Chondrocyte (in vitro differentiated cells): Measurements from ENCODE around the gene METAP1. TPM values are rescaled to one million over a fixed set of nuclear protein-coding genes. Genes with fewer than 3 reads are reported as not detected.
"Not testable (repeated sequence)": the region's sequence is repeated elsewhere in the genome, so short reads cannot be mapped to it uniquely, and the experiment has no call there.

ENCODE experiments used
- DNase-seq: peaks from one replicate; pipeline ENCODE4 v3.0.0; 2021; ENCODE audit warnings: mixed read lengths, low spot score
- H3K27ac Mint-ChIP-seq: one replicate; pipeline ENCODE4 v1.8.0; 2021; ENCODE audit warnings: mild to moderate bottlenecking, moderate library complexity, mixed read lengths; ENCODE audit not compliant: unreplicated experiment
- H3K27me3 Mint-ChIP-seq: 2 replicates; pipeline ENCODE4 v1.8.0; 2021; ENCODE audit warnings: low read depth, mixed read lengths
- H3K36me3 Mint-ChIP-seq: 2 replicates; pipeline ENCODE4 v1.8.0; 2021; ENCODE audit warnings: low read depth, mixed read lengths
- H3K4me1 Mint-ChIP-seq: 2 replicates; pipeline ENCODE4 v1.8.0; 2021; ENCODE audit warnings: low read depth, mild to moderate bottlenecking, mixed read lengths
- H3K4me3 Mint-ChIP-seq: one replicate; pipeline ENCODE4 v1.8.0; 2021; ENCODE audit warnings: mild to moderate bottlenecking, moderate library complexity, mixed read lengths; ENCODE audit not compliant: unreplicated experiment
- H3K9me3 Mint-ChIP-seq: 2 replicates; pipeline ENCODE4 v1.8.0; 2021; ENCODE audit warnings: low read depth, mixed read lengths
- total RNA-seq: library from RNA; stranded (reverse); gene quantifications from 3 replicates; pipeline ENCODE4 v1.2.1, GENCODE V29; 2021
- TF ChIP-seq, protein P1 (sequence below): fragments of 200-600 bp; sonication (generic); IDR thresholded peaks from 2 replicates; pipeline ENCODE4 v1.5.0; 2021; ENCODE audit warnings: antibody characterized with exemption, mild to moderate bottlenecking, moderate library complexity

Gene METAP1
- total RNA-seq, 1 donor from 2014 or later = 34.0 TPM

DNA sequence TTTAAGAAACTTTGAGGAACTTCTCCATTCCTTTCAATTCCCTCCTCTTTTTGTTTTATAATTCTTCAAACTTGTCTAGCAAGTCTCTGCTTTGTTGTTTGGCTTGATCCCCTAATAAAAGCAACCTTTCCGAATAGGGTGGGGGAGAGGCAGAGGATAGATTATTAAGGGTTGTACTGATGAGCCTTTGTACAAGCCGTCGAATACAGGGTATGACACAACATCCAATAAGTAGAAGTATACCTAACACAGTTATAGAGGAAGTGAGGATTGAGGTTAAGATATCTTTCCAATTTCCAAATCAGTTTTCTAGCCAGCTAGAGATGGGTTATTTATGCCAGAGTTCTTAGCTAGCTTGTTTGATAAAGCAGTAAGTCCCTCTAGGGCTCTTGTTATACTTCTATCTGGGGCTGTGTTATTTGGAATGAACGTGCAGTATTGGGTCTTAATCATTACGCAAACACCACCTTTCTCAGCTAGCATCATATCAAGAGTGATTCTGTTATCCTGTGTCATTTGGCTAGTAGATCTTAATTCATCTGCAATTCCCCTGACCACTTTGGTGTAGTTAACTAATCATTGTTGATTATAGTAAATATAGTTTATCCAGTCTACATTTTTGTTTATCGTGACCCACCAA, 18.5 kb downstream of the METAP1 start:
- no peak for DNase-seq
- Mint-ChIP-seq H3K27me3 (no peaks in the 10 kb centered on the region), H3K27ac (peak overlapping the region; percentile 61), H3K9me3 (peaks cover 7% of the 10 kb centered on the region), H3K4me3 (no peak overlapping the region), H3K4me1 (peaks cover 8% of the 10 kb centered on the region), H3K36me3 (peaks cover 5% of the 10 kb centered on the region)
- TF ChIP-seq, protein P1, sequence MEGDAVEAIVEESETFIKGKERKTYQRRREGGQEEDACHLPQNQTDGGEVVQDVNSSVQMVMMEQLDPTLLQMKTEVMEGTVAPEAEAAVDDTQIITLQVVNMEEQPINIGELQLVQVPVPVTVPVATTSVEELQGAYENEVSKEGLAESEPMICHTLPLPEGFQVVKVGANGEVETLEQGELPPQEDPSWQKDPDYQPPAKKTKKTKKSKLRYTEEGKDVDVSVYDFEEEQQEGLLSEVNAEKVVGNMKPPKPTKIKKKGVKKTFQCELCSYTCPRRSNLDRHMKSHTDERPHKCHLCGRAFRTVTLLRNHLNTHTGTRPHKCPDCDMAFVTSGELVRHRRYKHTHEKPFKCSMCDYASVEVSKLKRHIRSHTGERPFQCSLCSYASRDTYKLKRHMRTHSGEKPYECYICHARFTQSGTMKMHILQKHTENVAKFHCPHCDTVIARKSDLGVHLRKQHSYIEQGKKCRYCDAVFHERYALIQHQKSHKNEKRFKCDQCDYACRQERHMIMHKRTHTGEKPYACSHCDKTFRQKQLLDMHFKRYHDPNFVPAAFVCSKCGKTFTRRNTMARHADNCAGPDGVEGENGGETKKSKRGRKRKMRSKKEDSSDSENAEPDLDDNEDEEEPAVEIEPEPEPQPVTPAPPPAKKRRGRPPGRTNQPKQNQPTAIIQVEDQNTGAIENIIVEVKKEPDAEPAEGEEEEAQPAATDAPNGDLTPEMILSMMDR = no peak

DNA sequence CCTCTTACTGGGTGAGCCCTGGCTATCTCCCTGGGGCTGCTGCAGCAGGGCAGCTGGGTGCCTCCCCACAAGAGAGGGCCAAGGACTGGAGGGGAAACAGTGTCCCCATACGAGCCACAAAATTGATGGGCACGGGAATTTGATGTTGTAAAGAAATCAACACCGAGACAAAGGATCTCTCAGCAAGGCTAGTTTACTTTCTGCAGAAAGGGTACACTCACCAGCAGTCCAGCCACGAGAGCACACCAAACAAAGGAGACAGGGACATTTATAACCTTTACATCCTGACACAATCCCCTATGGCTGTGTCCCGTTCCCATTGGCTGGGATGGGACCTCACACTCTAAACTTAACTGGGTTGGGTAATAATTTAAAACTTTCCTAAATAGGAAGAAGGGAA, 25.9 kb downstream of the METAP1 start:
- peaks cover 10% of the 10 kb centered on the region for H3K9me3 Mint-ChIP-seq
- no peaks in the 10 kb centered on the region for H3K27me3 Mint-ChIP-seq
- no peak for DNase-seq
- H3K4me1 Mint-ChIP-seq = no peaks in the 10 kb centered on the region
- H3K4me3 Mint-ChIP-seq = no peak overlapping the region
- H3K27ac Mint-ChIP-seq = no peak overlapping the region
- TF ChIP-seq, protein P1 = no peak
- peaks cover 9% of the 10 kb centered on the region for H3K36me3 Mint-ChIP-seq

DNA sequence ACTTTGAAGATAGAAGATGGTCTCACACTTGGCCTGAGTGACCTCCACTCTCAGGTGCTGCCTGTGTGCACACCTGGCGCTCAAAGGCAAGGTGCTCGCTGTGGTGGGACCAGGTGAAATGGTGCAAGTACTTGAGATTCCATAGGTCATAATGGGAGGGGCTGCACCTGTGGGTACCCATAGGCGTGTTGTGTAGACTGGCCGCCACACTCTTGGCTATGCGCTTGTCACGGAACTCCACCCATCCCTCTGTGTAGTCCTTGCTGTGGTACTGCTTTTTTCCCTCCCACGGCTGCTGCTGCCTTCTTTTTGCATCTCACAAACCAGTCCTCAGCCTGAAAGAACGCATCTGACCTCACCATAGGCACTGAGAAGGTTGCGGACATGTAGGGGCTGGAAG, 27.0 kb downstream of the METAP1 start:
- Mint-ChIP-seq H3K36me3 (peaks cover 9% of the 10 kb centered on the region), H3K27ac (no peak overlapping the region), H3K4me1 (peaks cover under 1% of the 10 kb centered on the region), H3K27me3 (no peaks in the 10 kb centered on the region), H3K9me3 (peaks cover 10% of the 10 kb centered on the region), H3K4me3 (no peak overlapping the region)
- TF ChIP-seq, protein P1 = no peak
- DNase-seq = no peak

DNA sequence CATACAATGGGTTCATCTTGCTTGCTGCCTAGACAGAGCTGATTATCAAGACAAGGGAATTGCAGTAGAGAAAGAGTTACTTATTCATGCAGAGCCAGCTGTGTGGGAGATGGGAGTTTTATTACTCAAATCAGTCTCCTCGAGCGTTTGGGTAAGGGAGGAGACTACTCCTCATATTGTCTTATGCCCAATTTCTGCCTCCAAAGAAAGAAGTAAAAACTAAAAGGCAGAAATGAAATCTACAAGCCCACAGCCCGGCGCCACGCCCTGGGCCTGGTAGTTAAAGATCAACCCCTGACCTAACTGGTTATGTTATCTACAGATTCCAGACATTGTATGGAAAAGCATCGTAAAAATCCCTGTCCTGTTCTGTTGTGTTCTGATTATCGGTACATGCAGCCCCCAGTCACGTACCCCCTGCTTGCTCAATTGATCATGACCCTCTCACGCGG, 28.3 kb downstream of the METAP1 start:
- H3K27me3 Mint-ChIP-seq, H3K4me1 Mint-ChIP-seq, H3K27ac Mint-ChIP-seq, H3K9me3 Mint-ChIP-seq, H3K4me3 Mint-ChIP-seq, H3K36me3 Mint-ChIP-seq, DNase-seq: not testable (repeated sequence)

DNA sequence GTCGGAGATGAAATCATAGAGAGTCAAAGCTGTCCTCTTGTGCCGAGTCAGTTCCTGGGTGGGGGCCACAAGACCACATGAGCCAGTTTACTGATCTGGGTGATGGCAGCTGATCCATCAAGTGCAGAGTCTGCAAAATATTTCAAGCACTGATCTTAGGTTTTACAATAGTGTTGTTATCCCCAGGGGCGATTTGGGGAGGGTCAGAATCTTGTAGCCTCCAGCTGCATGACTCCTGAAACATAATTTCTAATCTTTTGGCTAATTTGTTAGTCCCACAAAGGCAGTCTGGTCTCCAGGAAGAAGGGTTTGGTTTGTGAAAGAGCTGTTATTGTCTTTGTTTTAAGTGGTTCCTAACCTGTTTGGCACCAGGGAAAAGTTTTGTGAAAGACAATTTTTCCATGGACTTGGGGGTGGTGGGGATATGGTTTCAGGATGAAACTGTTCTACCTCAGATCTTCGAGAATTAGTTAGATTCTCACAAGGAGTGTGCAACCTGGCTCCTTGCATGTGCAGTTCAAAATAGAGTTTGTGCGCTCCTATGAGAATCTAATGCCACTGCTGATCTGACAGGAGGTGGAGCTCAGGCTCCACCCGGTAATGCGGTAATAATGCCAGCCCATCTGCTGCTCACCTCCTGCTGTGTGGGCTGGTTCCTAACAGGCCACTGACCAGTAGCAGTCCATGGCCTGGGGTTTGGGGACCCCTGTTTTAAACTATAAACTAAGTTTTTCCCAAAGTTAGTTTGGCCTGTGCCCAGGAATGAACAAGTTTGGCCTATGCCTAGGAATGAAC, 29.2 kb downstream of the METAP1 start:
- Mint-ChIP-seq H3K27me3 (no peaks in the 10 kb centered on the region), H3K4me3 (no peak overlapping the region), H3K36me3 (peaks cover 9% of the 10 kb centered on the region), H3K9me3 (peaks cover 10% of the 10 kb centered on the region), H3K27ac (no peak overlapping the region), H3K4me1 (peaks cover 9% of the 10 kb centered on the region)
- no peak for DNase-seq
- TF ChIP-seq, protein P1 = no peak
